GM12874 (cell line): Measurements from ENCODE around the gene MAP1LC3A.

Source experiments
- CTCF ChIP-seq: IDR thresholded peaks from 2 replicates; pipeline ENCODE4 v1.5.1; 2011; ENCODE audit warnings: low read depth, mild to moderate bottlenecking, control low read depth, low read length, moderate library complexity; ENCODE audit not compliant: insufficient read depth

MAP1LC3A gene

GRCh38 chr20:34566978-34567891 is 8.7 kb downstream of the MAP1LC3A start:
- TF ChIP-seq CTCF: no peak

- no peak for TF ChIP-seq CTCF
These were observed 9.7 kb downstream of the MAP1LC3A start for GRCh38 chr20:34567892-34568865.

- TF ChIP-seq CTCF: no peak
These were observed 11.1 kb downstream of the MAP1LC3A start for GRCh38 chr20:34569598-34569997.

GRCh38 chr20:34570859-34571306 is 12.4 kb downstream of the MAP1LC3A start:
- no peak for TF ChIP-seq CTCF

GRCh38 chr20:34571753-34572152 is 13.2 kb downstream of the MAP1LC3A start:
- TF ChIP-seq CTCF: no peak

- no peak for TF ChIP-seq CTCF
These were observed 15.2 kb downstream of the MAP1LC3A start for GRCh38 chr20:34573541-34574300.
